ENCODE data around the gene SLCO3A1. TPM values are rescaled to one million over a fixed set of nuclear protein-coding genes. Genes with fewer than 3 reads are reported as not detected.
"Not testable (repeated sequence)": the region's sequence is repeated elsewhere in the genome, so short reads cannot be mapped to it uniquely, and the experiment has no call there.

SLCO3A1 gene
- total RNA-seq, 1 donor from 2014 or later = 42.3 TPM

- DNase-seq (ENCODE audit: low spot score) = peak; percentile 81
Measured at GRCh38 chr15:92069308-92070250, 216.1 kb downstream of the SLCO3A1 start.

- not testable (repeated sequence) for DNase-seq (ENCODE audit: low spot score)
Measured at GRCh38 chr15:92070251-92070650, 216.7 kb downstream of the SLCO3A1 start.

GRCh38 chr15:92071045-92071634 lies 217.6 kb downstream of the SLCO3A1 start:
- no peak for DNase-seq (ENCODE audit: low spot score)

- DNase-seq (ENCODE audit: low spot score) = no peak
Measured at GRCh38 chr15:92073044-92073785, 219.7 kb downstream of the SLCO3A1 start.

- DNase-seq (ENCODE audit: low spot score) = no peak
Measured at GRCh38 chr15:92074101-92074500, 220.6 kb downstream of the SLCO3A1 start.

GRCh38 chr15:92074646-92075045 lies 221.1 kb downstream of the SLCO3A1 start:
- peak; percentile 61 for DNase-seq (ENCODE audit: low spot score)

GRCh38 chr15:92075764-92076163 lies 222.3 kb downstream of the SLCO3A1 start:
- DNase-seq (ENCODE audit: low spot score) = no peak

GRCh38 chr15:92076541-92076940 lies 223.0 kb downstream of the SLCO3A1 start:
- no peak for DNase-seq (ENCODE audit: low spot score)

- peak; percentile 81 for DNase-seq (ENCODE audit: low spot score)
Measured at GRCh38 chr15:92077353-92078085, 224.0 kb downstream of the SLCO3A1 start.

- no peak for DNase-seq (ENCODE audit: low spot score)
Measured at GRCh38 chr15:92078270-92078669, 224.8 kb downstream of the SLCO3A1 start.

GRCh38 chr15:92079047-92079446 lies 225.5 kb downstream of the SLCO3A1 start:
- no peak for DNase-seq (ENCODE audit: low spot score)

GRCh38 chr15:92079647-92080255 lies 226.2 kb downstream of the SLCO3A1 start:
- DNase-seq (ENCODE audit: low spot score) = no peak

GRCh38 chr15:92082006-92082843 lies 228.7 kb downstream of the SLCO3A1 start:
- DNase-seq (ENCODE audit: low spot score) = peak; percentile 69

GRCh38 chr15:92083190-92083589 lies 229.7 kb downstream of the SLCO3A1 start:
- DNase-seq (ENCODE audit: low spot score) = no peak

GRCh38 chr15:92087211-92087610 lies 233.7 kb downstream of the SLCO3A1 start:
- DNase-seq (ENCODE audit: low spot score) = no peak

- DNase-seq (ENCODE audit: low spot score) = no peak
Measured at GRCh38 chr15:92091155-92091734, 237.7 kb downstream of the SLCO3A1 start.

- DNase-seq (ENCODE audit: low spot score) = no peak
Measured at GRCh38 chr15:92092289-92093105, 239.0 kb downstream of the SLCO3A1 start.

- DNase-seq (ENCODE audit: low spot score) = no peak
Measured at GRCh38 chr15:92095693-92096092, 242.2 kb downstream of the SLCO3A1 start.

All from ureter (tissue), 1 donor.